ENCODE measurements around the gene UBR4.

UBR4 gene

GRCh38 chr1:19058476-19058797 is 151.6 kb downstream of the UBR4 start:
- CTCF ChIA-PET = no interaction called here
- no peak for TF ChIP-seq CTBP1 (IDR thresholded peaks at IDR 0.05; ENCODE audit: borderline replicate concordance)
- TF ChIP-seq SP1 (IDR thresholded peaks at IDR 0.05) = no peak
- TF ChIP-seq NFRKB (IDR thresholded peaks at IDR 0.05) = no peak
- no peak for TF ChIP-seq SUZ12 (IDR thresholded peaks at IDR 0.05)
- TF ChIP-seq BHLHE40 (IDR thresholded peaks at IDR 0.05; ENCODE audit: borderline replicate concordance) = no peak
- no peak for TF ChIP-seq ELF4 (IDR thresholded peaks at IDR 0.05)
- TF ChIP-seq PKNOX1 (IDR thresholded peaks at IDR 0.05) = no peak
- TF ChIP-seq HDGF (IDR thresholded peaks at IDR 0.05; ENCODE audit: borderline replicate concordance) = no peak
- POLR2A ChIA-PET = no interaction called here
- DNase-seq (ENCODE audit: extremely low spot score) = no peak

GRCh38 chr1:19057784-19058475 is 152.1 kb downstream of the UBR4 start:
- no peak for DNase-seq (ENCODE audit: extremely low spot score)
- CTCF ChIA-PET = no interaction called here
- TF ChIP-seq ZNF384 (IDR thresholded peaks at IDR 0.05) (no peak), FOXA1 (IDR thresholded peaks at IDR 0.05) (no peak), CTBP1 (IDR thresholded peaks at IDR 0.05; ENCODE audit: borderline replicate concordance) (no peak), FOXM1 (IDR thresholded peaks at IDR 0.05; ENCODE audit: borderline replicate concordance) (no peak), FOXK2 (IDR thresholded peaks at IDR 0.05) (no peak), BHLHE40 (IDR thresholded peaks at IDR 0.05; ENCODE audit: borderline replicate concordance) (no peak), ARNT (IDR thresholded peaks at IDR 0.05) (no peak), L3MBTL2 (conservative IDR thresholded peaks at IDR 0.05) (no peak), NFRKB (IDR thresholded peaks at IDR 0.05) (no peak), HDGF (IDR thresholded peaks at IDR 0.05; ENCODE audit: borderline replicate concordance) (no peak), SUZ12 (IDR thresholded peaks at IDR 0.05) (no peak), SP1 (IDR thresholded peaks at IDR 0.05) (no peak), LEF1 (IDR thresholded peaks at IDR 0.05; ENCODE audit: borderline replicate concordance) (no peak), ELF4 (IDR thresholded peaks at IDR 0.05) (no peak), TARDBP (IDR thresholded peaks at IDR 0.05) (no peak)
- POLR2A ChIA-PET = no interaction called here

GRCh38 chr1:19057182-19057779 is 152.8 kb downstream of the UBR4 start:
- no peak for DNase-seq (ENCODE audit: extremely low spot score)
- CTCF ChIA-PET = no interaction called here
- TF ChIP-seq ZNF384 (IDR thresholded peaks at IDR 0.05) (no peak), SUZ12 (IDR thresholded peaks at IDR 0.05) (no peak), FOXA1 (IDR thresholded peaks at IDR 0.05) (no peak), BHLHE40 (IDR thresholded peaks at IDR 0.05; ENCODE audit: borderline replicate concordance) (no peak), L3MBTL2 (conservative IDR thresholded peaks at IDR 0.05) (no peak), FOXM1 (IDR thresholded peaks at IDR 0.05; ENCODE audit: borderline replicate concordance) (no peak), SP1 (IDR thresholded peaks at IDR 0.05) (no peak), LEF1 (IDR thresholded peaks at IDR 0.05; ENCODE audit: borderline replicate concordance) (no peak), TARDBP (IDR thresholded peaks at IDR 0.05) (no peak), ARNT (IDR thresholded peaks at IDR 0.05) (no peak), HDGF (IDR thresholded peaks at IDR 0.05; ENCODE audit: borderline replicate concordance) (no peak), CTBP1 (IDR thresholded peaks at IDR 0.05; ENCODE audit: borderline replicate concordance) (no peak), NFRKB (IDR thresholded peaks at IDR 0.05) (no peak), PKNOX1 (IDR thresholded peaks at IDR 0.05) (no peak), ELF4 (IDR thresholded peaks at IDR 0.05) (no peak)
- POLR2A ChIA-PET = no interaction called here

GRCh38 chr1:19055701-19056100 is 154.4 kb downstream of the UBR4 start:
- CTCF ChIA-PET = no interaction called here
- DNase-seq (ENCODE audit: extremely low spot score) = no peak
- TF ChIP-seq LEF1 (IDR thresholded peaks at IDR 0.05; ENCODE audit: borderline replicate concordance) (no peak), ELF4 (IDR thresholded peaks at IDR 0.05) (no peak), SUZ12 (IDR thresholded peaks at IDR 0.05) (no peak), L3MBTL2 (conservative IDR thresholded peaks at IDR 0.05) (no peak), NFRKB (IDR thresholded peaks at IDR 0.05) (no peak), FOXM1 (IDR thresholded peaks at IDR 0.05; ENCODE audit: borderline replicate concordance) (no peak), SP1 (IDR thresholded peaks at IDR 0.05) (no peak), PKNOX1 (IDR thresholded peaks at IDR 0.05) (no peak), TARDBP (IDR thresholded peaks at IDR 0.05) (no peak), FOXA1 (IDR thresholded peaks at IDR 0.05) (no peak), ZNF384 (IDR thresholded peaks at IDR 0.05) (no peak), HDGF (IDR thresholded peaks at IDR 0.05; ENCODE audit: borderline replicate concordance) (no peak)
- POLR2A ChIA-PET = no interaction called here

GRCh38 chr1:19055001-19055400 is 155.1 kb downstream of the UBR4 start:
- ChIA-PET POLR2A (no interaction called here), CTCF (interaction anchor here (0.8 kb wide), 1 partner anchor 45 kb away, joined by 3 read pairs; no protein-coding TSS in a partner anchor)
- no peak for DNase-seq (ENCODE audit: extremely low spot score)
- TF ChIP-seq CTBP1 (IDR thresholded peaks at IDR 0.05; ENCODE audit: borderline replicate concordance) (no peak), ELF4 (IDR thresholded peaks at IDR 0.05) (no peak), LEF1 (IDR thresholded peaks at IDR 0.05; ENCODE audit: borderline replicate concordance) (no peak), TARDBP (IDR thresholded peaks at IDR 0.05) (no peak), PKNOX1 (IDR thresholded peaks at IDR 0.05) (no peak), SUZ12 (IDR thresholded peaks at IDR 0.05) (no peak), FOXA1 (IDR thresholded peaks at IDR 0.05) (no peak), FOXK2 (IDR thresholded peaks at IDR 0.05) (no peak), SP1 (IDR thresholded peaks at IDR 0.05) (no peak), BHLHE40 (IDR thresholded peaks at IDR 0.05; ENCODE audit: borderline replicate concordance) (no peak), L3MBTL2 (conservative IDR thresholded peaks at IDR 0.05) (no peak)
